Colonic mucosa (tissue), 4 donors: ENCODE results near the gene COL27A1. TPM values are rescaled to one million over a fixed set of nuclear protein-coding genes. Genes with fewer than 3 reads are reported as not detected.

Experiments
- DNase-seq: peaks from one replicate; pipeline ENCODE4 v3.0.0-alpha.2; 2020
- H3K27ac ChIP-seq: fragments of 200-600 bp; one replicate; pipeline ENCODE4 v1.8.0; 2021
- H3K27me3 ChIP-seq: fragments of 200-600 bp; one replicate; pipeline ENCODE4 v1.8.0; 2021
- H3K36me3 ChIP-seq: fragments of 200-600 bp; one replicate; pipeline ENCODE4 v1.8.0; 2021
- H3K4me1 ChIP-seq: fragments of 200-600 bp; one replicate; pipeline ENCODE4 v1.8.0; 2021; ENCODE audit warnings: mild to moderate bottlenecking
- H3K4me3 ChIP-seq: fragments of 200-600 bp; one replicate; pipeline ENCODE4 v1.8.0; 2021
- H3K9ac ChIP-seq, 2 donors: one replicate each; pipeline ENCODE4 v1.7.0; 2013; ENCODE audit warnings: control low read depth in 2 of 2, low read depth in 2 of 2, low read length in 2 of 2
- H3K9me3 ChIP-seq: fragments of 200-600 bp; one replicate; pipeline ENCODE4 v1.8.0; 2021
- intact Hi-C: fragments of 100-400 bp; cut with DNase I; formaldehyde crosslinking; loops from one replicate; pipeline ENCODE4 v1.14.1; 2022
- total RNA-seq, 2 donors: library from RNA; stranded (reverse); fragmentation: NEBNext Ultra II Directional in 1 of 2; extraction: Animal tissue kit (Norgen Biotek cat#: 25700) in 1 of 2; gene quantifications; one replicate each; pipeline ENCODE4 v1.2.1, GENCODE V29; 2021
- TF ChIP-seq, protein P1 (sequence below): fragments of 200-600 bp; IDR thresholded peaks from one replicate; pipeline ENCODE4 v1.8.0; 2022; ENCODE audit warnings: antibody characterized with exemption, mild to moderate bottlenecking
- donor health status: healthy.
- donor health status: DM: no; HTN: no; CAD: no.
- donor health status: DM: no; HTN: no; CAD: no.

COL27A1 gene
- total RNA-seq, 2 donors from 2014 or later, result 2.9 to 4.2 TPM

- no peaks in the 10 kb centered on the region for H3K27me3 ChIP-seq
- H3K9me3 ChIP-seq, result no peaks in the 10 kb centered on the region
- H3K4me3 ChIP-seq, result no peak overlapping the region
- DNase-seq, result no peak
- H3K9ac ChIP-seq, result no peak overlapping the region
- intact Hi-C loops, result no loop called here
- no peak overlapping the region for H3K27ac ChIP-seq
- H3K4me1 ChIP-seq, result no peaks in the 10 kb centered on the region
- TF ChIP-seq, protein P1, sequence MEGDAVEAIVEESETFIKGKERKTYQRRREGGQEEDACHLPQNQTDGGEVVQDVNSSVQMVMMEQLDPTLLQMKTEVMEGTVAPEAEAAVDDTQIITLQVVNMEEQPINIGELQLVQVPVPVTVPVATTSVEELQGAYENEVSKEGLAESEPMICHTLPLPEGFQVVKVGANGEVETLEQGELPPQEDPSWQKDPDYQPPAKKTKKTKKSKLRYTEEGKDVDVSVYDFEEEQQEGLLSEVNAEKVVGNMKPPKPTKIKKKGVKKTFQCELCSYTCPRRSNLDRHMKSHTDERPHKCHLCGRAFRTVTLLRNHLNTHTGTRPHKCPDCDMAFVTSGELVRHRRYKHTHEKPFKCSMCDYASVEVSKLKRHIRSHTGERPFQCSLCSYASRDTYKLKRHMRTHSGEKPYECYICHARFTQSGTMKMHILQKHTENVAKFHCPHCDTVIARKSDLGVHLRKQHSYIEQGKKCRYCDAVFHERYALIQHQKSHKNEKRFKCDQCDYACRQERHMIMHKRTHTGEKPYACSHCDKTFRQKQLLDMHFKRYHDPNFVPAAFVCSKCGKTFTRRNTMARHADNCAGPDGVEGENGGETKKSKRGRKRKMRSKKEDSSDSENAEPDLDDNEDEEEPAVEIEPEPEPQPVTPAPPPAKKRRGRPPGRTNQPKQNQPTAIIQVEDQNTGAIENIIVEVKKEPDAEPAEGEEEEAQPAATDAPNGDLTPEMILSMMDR, result no peak
- H3K36me3 ChIP-seq, result no peaks in the 10 kb centered on the region
These were observed 22.7 kb downstream of the COL27A1 start for GRCh38 chr9:114178076-114178475.

- intact Hi-C loops, result no loop called here
- no peak overlapping the region for H3K27ac ChIP-seq
These were observed 23.6 kb downstream of the COL27A1 start for GRCh38 chr9:114178756-114179450.

DNA sequence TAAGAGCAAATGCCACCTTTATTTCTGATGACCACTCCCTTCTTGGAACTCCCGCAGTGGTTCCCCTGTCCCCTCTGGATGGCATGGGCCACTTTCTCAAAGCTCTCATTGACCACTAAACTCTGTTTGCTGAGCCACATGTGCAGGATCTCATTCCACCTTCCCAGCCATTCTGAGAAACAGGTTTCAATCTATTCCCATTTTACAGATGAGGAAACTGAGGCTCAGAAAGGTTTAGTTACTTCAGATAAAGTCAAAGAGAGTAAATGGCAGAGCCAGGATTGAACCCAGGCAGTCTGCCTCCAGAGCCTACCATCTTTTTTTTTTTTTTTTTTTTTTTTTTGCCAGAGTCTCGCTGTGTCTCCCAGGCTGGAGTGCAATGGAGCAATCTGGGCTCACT lies 24.2 kb downstream of the COL27A1 start:
- no peak overlapping the region for H3K27ac ChIP-seq
- no peaks in the 10 kb centered on the region for H3K9me3 ChIP-seq
- no peak overlapping the region for H3K9ac ChIP-seq
- intact Hi-C loops, result no loop called here
- H3K36me3 ChIP-seq, result no peaks in the 10 kb centered on the region
- no peak for DNase-seq
- no peaks in the 10 kb centered on the region for H3K27me3 ChIP-seq
- H3K4me3 ChIP-seq, result no peak overlapping the region
- TF ChIP-seq, protein P1, result no peak
- H3K4me1 ChIP-seq, result no peaks in the 10 kb centered on the region

More at GRCh38 chr9:114178756-114179450, 23.6 kb downstream of the COL27A1 start:
- TF ChIP-seq, protein P1, result no peak
- Histone ChIP-seq H3K4me3 (no peak overlapping the region), H3K36me3 (no peaks in the 10 kb centered on the region), H3K9ac (no peak overlapping the region), H3K27me3 (no peaks in the 10 kb centered on the region), H3K4me1 (no peaks in the 10 kb centered on the region), H3K9me3 (no peaks in the 10 kb centered on the region)
- DNase-seq, result no peak

DNA sequence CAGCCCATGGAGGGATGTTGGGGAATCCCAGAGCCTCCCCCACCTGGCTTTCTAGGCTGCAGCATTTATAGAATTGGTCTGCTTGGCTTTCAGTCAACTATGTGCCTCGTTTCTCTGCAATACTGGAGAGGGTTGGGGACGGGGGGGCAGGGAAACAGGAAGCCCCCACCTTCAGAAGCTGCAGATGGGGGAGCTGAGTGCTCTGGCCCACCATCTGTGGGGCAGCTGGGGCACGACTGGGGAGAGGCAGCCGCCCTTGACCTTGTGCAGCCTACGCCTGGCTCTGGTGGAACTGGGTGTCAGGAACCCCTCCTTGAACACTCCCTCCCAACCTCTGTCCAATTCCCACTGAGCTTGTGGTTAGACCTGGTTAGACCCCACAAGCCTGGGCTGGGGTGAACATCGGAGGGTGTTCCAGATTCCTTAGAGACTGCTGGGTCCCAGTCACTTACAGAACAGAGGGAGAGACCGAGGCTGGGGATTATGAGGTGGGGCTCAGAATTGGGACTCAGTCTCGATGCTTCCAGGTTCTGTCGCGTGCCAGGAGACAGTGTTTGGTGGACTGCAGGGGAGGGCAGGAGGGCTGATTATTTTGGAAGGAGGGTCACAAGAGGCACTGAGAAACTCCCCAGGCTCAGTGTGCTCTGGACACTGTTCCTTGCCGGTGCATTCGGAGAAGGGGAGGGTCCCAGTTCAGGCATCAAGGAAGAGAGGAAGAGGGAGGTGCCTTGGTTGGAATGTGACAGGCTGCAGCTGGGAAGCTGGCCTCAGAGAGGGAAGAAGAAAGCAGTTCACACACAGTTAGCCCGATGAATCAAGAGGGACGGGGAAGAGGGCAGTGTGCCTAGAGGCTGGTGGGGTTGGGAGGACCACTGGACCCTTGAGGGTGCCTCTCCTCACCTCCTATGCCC lies 25.6 kb downstream of the COL27A1 start:
- TF ChIP-seq, protein P1, result no peak
- H3K9ac ChIP-seq, result no peak overlapping the region
- no peak overlapping the region for H3K27ac ChIP-seq
- H3K9me3 ChIP-seq, result no peaks in the 10 kb centered on the region
- H3K4me3 ChIP-seq, result no peak overlapping the region
- no peaks in the 10 kb centered on the region for H3K36me3 ChIP-seq
- H3K27me3 ChIP-seq, result no peaks in the 10 kb centered on the region
- no peak for DNase-seq
- no peaks in the 10 kb centered on the region for H3K4me1 ChIP-seq
- intact Hi-C loops, result no loop called here

DNA sequence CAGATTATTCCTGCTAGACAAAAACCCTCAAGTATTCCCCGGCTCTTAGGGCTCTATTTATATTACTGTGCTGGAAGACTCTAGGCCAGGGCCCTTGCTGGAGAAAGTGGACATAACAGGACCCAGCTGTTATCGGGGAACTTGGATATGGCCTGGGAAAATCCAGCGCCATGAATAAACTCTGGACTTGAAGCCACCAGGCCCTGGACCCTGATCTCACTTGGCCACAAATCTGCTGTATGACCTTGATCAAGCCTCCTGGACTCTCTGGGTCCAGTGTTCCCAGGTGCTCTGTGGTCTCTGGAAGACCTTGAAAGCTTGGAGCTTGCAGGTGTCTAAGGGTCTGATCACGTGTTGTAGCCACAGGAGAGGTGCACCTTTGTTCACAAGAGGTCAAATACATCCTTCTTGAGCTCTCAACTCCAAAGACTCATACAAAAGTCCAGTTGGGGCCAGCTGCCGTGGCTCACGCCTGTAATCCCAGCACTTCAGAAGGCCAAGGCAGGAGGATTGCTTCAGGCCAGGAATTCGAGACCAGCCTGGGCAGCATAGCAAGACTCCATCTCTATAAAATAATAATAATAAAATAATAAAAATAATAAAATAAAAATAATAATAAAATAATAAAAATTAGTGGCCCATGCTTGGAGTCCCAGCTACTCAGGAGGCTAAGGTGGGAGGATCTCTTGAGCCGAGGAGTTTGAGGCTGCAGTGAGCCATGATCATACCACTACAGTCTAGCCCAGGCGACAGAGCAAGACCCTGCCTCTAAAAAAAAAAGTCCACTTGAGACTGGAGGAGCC lies 26.5 kb downstream of the COL27A1 start:
- no peak overlapping the region for H3K4me3 ChIP-seq
- H3K27me3 ChIP-seq, result no peaks in the 10 kb centered on the region
- no peak overlapping the region for H3K27ac ChIP-seq
- no peaks in the 10 kb centered on the region for H3K36me3 ChIP-seq
- TF ChIP-seq, protein P1, result no peak
- intact Hi-C loops, result no loop called here
- H3K9ac ChIP-seq, result no peak overlapping the region
- H3K9me3 ChIP-seq, result no peaks in the 10 kb centered on the region
- DNase-seq, result no peak
- no peaks in the 10 kb centered on the region for H3K4me1 ChIP-seq
